Peyer's patch (tissue), 4 donors: ENCODE results near the gene CDK17.
"Not testable (repeated sequence)": the region's sequence is repeated elsewhere in the genome, so short reads cannot be mapped to it uniquely, and the experiment has no call there.

Source experiments
- CTCF ChIP-seq, 6 experiments: fragments of 450-650 bp in 4 of 6; fragments of 200-600 bp in 2 of 6; sonication (generic) in 1 of 6; IDR thresholded peaks; one replicate each; pipeline ENCODE4 v1.5.1; 2017 to 2019; ENCODE audit warnings: antibody characterized with exemption in 6 of 6, mild to moderate bottlenecking in 3 of 6, moderate library complexity in 1 of 6
- POLR2A ChIP-seq, 2 donors: fragments of 450-650 bp; IDR thresholded peaks; one replicate each; pipeline ENCODE4 v1.5.1; 2017; ENCODE audit warnings: antibody characterized with exemption in 2 of 2, mild to moderate bottlenecking in 2 of 2, moderate library complexity in 2 of 2

GRCh38 chr12:96315741-96316481, 84.3 kb downstream of the CDK17 start:
- not testable (repeated sequence) for TF ChIP-seq CTCF, POLR2A (IDR thresholded peaks at IDR 0.05)
